ENCODE data around the gene CNPPD1. TPM values are rescaled to one million over a fixed set of nuclear protein-coding genes. Genes with fewer than 3 reads are reported as not detected.

Gene CNPPD1
- total and polyA plus RNA-seq, 2 of the 8 experiments (the other 6 are each of a cell fraction or from before 2014, with no cell fraction given): 32.9 to 35.9 TPM

- Histone ChIP-seq H3K9me3 (ENCODE audit: insufficient read depth in 2 of 2, low read depth in 1 of 2, low read length in 1 of 2) (no peaks in the 10 kb centered on the region), H3K4me3 (ENCODE audit: extremely low read depth in 1 of 4, insufficient read depth in 2 of 4, low read depth in 3 of 4, low read length in 4 of 4) (no peak overlapping the region), H3K14ac (ENCODE audit: insufficient read length) (no peak overlapping the region), H2AK5ac (ENCODE audit: low read depth, low read length) (no peak overlapping the region), H3K79me2 (ENCODE audit: control insufficient read depth in 1 of 2, insufficient read depth in 2 of 2, low read length in 2 of 2) (no peaks in the 10 kb centered on the region), H4K20me1 (replicated peaks in 1 of 2; ENCODE audit: control insufficient read depth in 1 of 2, insufficient read depth in 2 of 2, low read length in 2 of 2) (peaks cover 0 to 4% of the 10 kb centered on the region in 2 experiments), H2BK120ac (replicated peaks; ENCODE audit: low read depth, low read length) (no peak overlapping the region), H3K27me3 (replicated peaks in 1 of 4; ENCODE audit: control insufficient read depth in 3 of 4, extremely low read depth in 1 of 4, insufficient read depth in 3 of 4, low read length in 3 of 4) (no peaks in the 10 kb centered on the region; a peak in 1 of 7 replicates), H3K27ac (ENCODE audit: low read depth, low read length) (no peak overlapping the region), H4K8ac (ENCODE audit: extremely low read depth, insufficient read depth, low read length) (peak overlapping the region; percentile 46; the same call in 1 of the 2 replicates), H3K79me1 (ENCODE audit: low read depth, low read length) (no peaks in the 10 kb centered on the region; the same call in 1 of the 2 replicates), H4K91ac (replicated peaks; ENCODE audit: insufficient read length, low read length) (no peak overlapping the region), H3K9ac (replicated peaks in 1 of 4; ENCODE audit: extremely low read depth in 1 of 4, low read depth in 3 of 4, low read length in 3 of 4) (no peak overlapping the region), H2BK5ac (ENCODE audit: low read depth, low read length) (no peak overlapping the region), H3K4me1 (replicated peaks in 1 of 4; ENCODE audit: control insufficient read depth in 3 of 4, insufficient read depth in 4 of 4, low read length in 3 of 4) (no peaks in the 10 kb centered on the region), H3K36me3 (ENCODE audit: control insufficient read depth in 2 of 4, insufficient read depth in 4 of 4, low read length in 3 of 4) (peaks cover 0 to 2% (median 0%) of the 10 kb centered on the region in 4 experiments; a peak in 2 of 8 replicates), H3K18ac (ENCODE audit: extremely low read depth, low read length) (no peak overlapping the region), H3K23me2 (ENCODE audit: low read depth, low read length) (no peaks in the 10 kb centered on the region), H3K4ac (replicated peaks; ENCODE audit: insufficient read length, low read depth, low read length) (no peak overlapping the region), H3K56ac (replicated peaks; ENCODE audit: insufficient read length, low read depth, low read length) (no peak overlapping the region), H2BK20ac (ENCODE audit: low read length) (no peak overlapping the region), H2BK12ac (ENCODE audit: low read depth, low read length) (no peak overlapping the region), H3K4me2 (ENCODE audit: insufficient read depth in 1 of 2, low read depth in 2 of 2, low read length in 2 of 2) (no peak overlapping the region), H3K23ac (ENCODE audit: insufficient read length) (no peak overlapping the region), H2BK15ac (ENCODE audit: low read length) (no peak overlapping the region), H2AFZ (ENCODE audit: low read length) (no peak overlapping the region), H4K5ac (ENCODE audit: insufficient read length, low read depth, low read length) (no peak overlapping the region)
- POLR2A ChIA-PET (ENCODE audit: partially characterized antibody): no interaction called here
- DNase-seq (ENCODE audit: low read depth in 1 of 2, low spot score in 2 of 2) (no peak), FAIRE-seq (no peak)
- CTCF ChIA-PET (ENCODE audit: partially characterized antibody): interaction anchor here (0.8 to 1.8 kb wide), 3 partner anchors 9 to 131 kb away, joined by 3 to 4 read pairs (median 4); no protein-coding TSS in a partner anchor
- 86% methylated on average over 6 of the region's 6 CpGs; no CpG with 5 or more reads in 1 of the 2 experiments for WGBS, 2 experiments (ENCODE audit: extremely low coverage in 1 of 2, insufficient coverage in 1 of 2, insufficient read length in 1 of 2, insufficient replicate concordance in 2 of 2, low coverage in 1 of 2, low lambda C conversion rate in 2 of 2, missing lambda C conversion rate in 1 of 2)
- TF ChIP-seq SP1 (IDR thresholded peaks at IDR 0.05; ENCODE audit: low read depth, low read length) (no peak), KDM1A (IDR thresholded peaks at IDR 0.05; ENCODE audit: borderline replicate concordance, low read length) (no peak), ASH2L (IDR thresholded peaks at IDR 0.05; ENCODE audit: low read length) (no peak), EZH2 (IDR thresholded peaks at IDR 0.05; ENCODE audit: low read depth, low read length, severe bottlenecking) (no peak), USF2 (IDR thresholded peaks at IDR 0.05; ENCODE audit: low read length) (no peak), KDM5A (IDR thresholded peaks at IDR 0.05; ENCODE audit: low read length) (no peak), SIX5 (IDR thresholded peaks at IDR 0.05; ENCODE audit: low read depth, low read length) (no peak), ZNF274 (IDR thresholded peaks at IDR 0.05; ENCODE audit: borderline replicate concordance, extremely low read depth, low read length) (no peak), TCF12 (IDR thresholded peaks at IDR 0.05; ENCODE audit: low read depth, low read length) (no peak), MAX (IDR thresholded peaks at IDR 0.05) (no peak), BCL11A (IDR thresholded peaks at IDR 0.05; ENCODE audit: low read depth in 2 of 2, low read length in 2 of 2) (no peak), GTF2F1 (IDR thresholded peaks at IDR 0.05; ENCODE audit: borderline replicate concordance, low read depth, low read length) (no peak), CHD2 (IDR thresholded peaks at IDR 0.05; ENCODE audit: low read length) (no peak), JUND (IDR thresholded peaks at IDR 0.05; ENCODE audit: low read length) (no peak)
Observed at GRCh38 chr2:219168526-219168925, 8.2 kb downstream of the CNPPD1 start.

Data from H1 (cell line).